A549 (cell line): ENCODE measurements around the gene HEBP1. TPM values are rescaled to one million over a fixed set of nuclear protein-coding genes. Genes with fewer than 3 reads are reported as not detected.

Experiments used
- ATAC-seq, 2 experiments: fragments of 200-7000 bp in 1 of 2; fragments of >200 bp in 1 of 2; cut with Nextera tagmentation in 1 of 2; cut with Tn5 transposase in 1 of 2; 3 replicates each; pipeline versions ENCODE4 v1.8.0 to v1.9.1; 2018 to 2020; ENCODE audit warnings: mild to moderate bottlenecking in 1 of 2, moderate library complexity in 1 of 2
- CTCF ChIA-PET: fragments of 300-600 bp; sonication (Branson Sonifier 250); formaldehyde crosslinking; extraction: SDS; loops from one replicate; lab custom pipeline; 2021; ENCODE audit warnings: antibody characterized with exemption, inconsistent platforms; lab: Yijun Ruan, JAX
- POLR2A ChIA-PET: fragments of 350-600 bp; formaldehyde crosslinking; extraction: SDS; loops from one replicate; lab custom pipeline; 2021; ENCODE audit warnings: antibody characterized with exemption, inconsistent platforms; lab: Yijun Ruan, JAX
- DNase-seq, 2 experiments: peaks; one replicate each; pipeline versions ENCODE4 v3.0.0 to v3.0.0-alpha.2; 2011 to 2016; ENCODE audit warnings: low read depth in 1 of 2, low spot score in 1 of 2
- FAIRE-seq: peaks from 2 replicates; lab custom pipeline; 2011; peaks lifted over from hg19 to GRCh38; lab: Jason Lieb, UNC
- H3K27ac ChIP-seq, 2 experiments: fragments of >200 bp; sonication (Bioruptor Twin); formaldehyde crosslinking; 3 replicates each; pipeline ENCODE4 v1.5.1; 2016 to 2017
- H3K4me1 ChIP-seq: fragments of >200 bp; sonication (Bioruptor Twin); formaldehyde crosslinking; 3 replicates; pipeline ENCODE4 v1.6.1; 2016
- H3K4me2 ChIP-seq: fragments of >200 bp; sonication (Bioruptor Twin); formaldehyde crosslinking; 3 replicates; pipeline ENCODE4 v1.6.1; 2016
- H3K4me3 ChIP-seq: fragments of >200 bp; sonication (Bioruptor Twin); formaldehyde crosslinking; 3 replicates; pipeline ENCODE4 v1.5.1; 2016
- H3K9me3 ChIP-seq: fragments of >200 bp; sonication (Bioruptor Twin); formaldehyde crosslinking; 3 replicates; pipeline ENCODE4 v1.6.1; 2016
- BHLHE40 ChIP-seq: IDR thresholded peaks from 2 replicates; pipeline ENCODE4 v1.6.1; 2012; ENCODE audit warnings: low read depth, low read length, inconsistent platforms
- CBX8 ChIP-seq: fragments of 200-600 bp; sonication (generic); IDR thresholded peaks from 2 replicates; pipeline ENCODE4 v1.6.1; 2016
- CEBPB ChIP-seq, 2 experiments: fragments of >200 bp in 1 of 2; sonication (Bioruptor Twin) in 1 of 2; formaldehyde crosslinking in 1 of 2; IDR thresholded peaks; 2 replicates each; pipeline ENCODE4 v1.6.1; 2012 to 2016
- CHD4 ChIP-seq: fragments of 200-600 bp; sonication (generic); IDR thresholded peaks from 2 replicates; pipeline ENCODE4 v1.6.1; 2016; ENCODE audit warnings: antibody characterized with exemption, mild to moderate bottlenecking, borderline replicate concordance
- EP300 ChIP-seq, 2 experiments: fragments of >200 bp; sonication (Bioruptor Twin); formaldehyde crosslinking; IDR thresholded peaks; 2 replicates in 1 of 2; 3 replicates in 1 of 2; pipeline ENCODE4 v1.6.1; 2016 to 2017
- FOSB ChIP-seq: fragments of 250-450 bp; sonication (Bioruptor Pico); IDR thresholded peaks from 2 replicates; pipeline ENCODE4 v1.5.0; 2020; ENCODE audit warnings: mild to moderate bottlenecking, moderate library complexity
- FOSL2 ChIP-seq, 2 experiments: fragments of 450-650 bp in 1 of 2; fragments of >200 bp in 1 of 2; sonication (Bioruptor Twin) in 1 of 2; formaldehyde crosslinking; IDR thresholded peaks; 2 replicates each; pipeline versions ENCODE4 v1.5.0 to v1.6.1; 2016 to 2020; ENCODE audit warnings: mild to moderate bottlenecking in 1 of 2, moderate library complexity in 1 of 2
- FOXS1 ChIP-seq: fragments of 250-450 bp; sonication (Bioruptor Pico); IDR thresholded peaks from 2 replicates; pipeline ENCODE4 v1.5.0; 2020; ENCODE audit warnings: mild to moderate bottlenecking, moderate library complexity
- HEYL ChIP-seq: fragments of 250-450 bp; sonication (Bioruptor Pico); IDR thresholded peaks from 2 replicates; pipeline ENCODE4 v1.8.0; 2021; ENCODE audit warnings: mild to moderate bottlenecking, moderate library complexity
- HOXA7 ChIP-seq: fragments of 250-450 bp; sonication (Bioruptor Pico); IDR thresholded peaks from 2 replicates; pipeline ENCODE4 v1.5.0; 2020; ENCODE audit warnings: mild to moderate bottlenecking, moderate library complexity
- JUN ChIP-seq, 2 experiments: fragments of >200 bp; sonication (Bioruptor Twin); formaldehyde crosslinking; IDR thresholded peaks; 2 replicates in 1 of 2; 3 replicates in 1 of 2; pipeline ENCODE4 v1.6.1; 2016 to 2017
- MAFK ChIP-seq: fragments of 450-650 bp; IDR thresholded peaks from 2 replicates; pipeline ENCODE4 v1.6.1; 2014; ENCODE audit not compliant: partially characterized antibody
- NFE2L2 ChIP-seq: fragments of 150-350 bp; conservative IDR thresholded peaks from 2 replicates; pipeline ENCODE4 v1.6.1; 2014; ENCODE audit warnings: low read length
- RARB ChIP-seq: fragments of 250-450 bp; sonication (Bioruptor Pico); IDR thresholded peaks from 2 replicates; pipeline ENCODE4 v1.8.0; 2021; ENCODE audit warnings: mild to moderate bottlenecking, moderate library complexity
- RNF2 ChIP-seq: fragments of 200-600 bp; sonication (generic); IDR thresholded peaks from 2 replicates; pipeline ENCODE4 v1.6.1; 2016; ENCODE audit warnings: low read depth, mild to moderate bottlenecking, antibody characterized with exemption, moderate library complexity, borderline replicate concordance
- SMC3 ChIP-seq: fragments of >200 bp; sonication (Bioruptor Twin); formaldehyde crosslinking; IDR thresholded peaks from 3 replicates; pipeline ENCODE4 v1.6.1; 2018; ENCODE audit warnings: inconsistent platforms
- SREBF2 ChIP-seq: fragments of 450-650 bp; IDR thresholded peaks from 2 replicates; pipeline ENCODE4 v1.6.1; 2014; ENCODE audit warnings: mild to moderate bottlenecking, moderate library complexity
- TP53 ChIP-seq: fragments of 250-450 bp; sonication (Bioruptor Pico); IDR thresholded peaks from 2 replicates; pipeline ENCODE4 v1.5.0; 2021; ENCODE audit warnings: mild to moderate bottlenecking, moderate library complexity
- WGBS: methylation state at CpG from one replicate; pipeline ENCODE4 v1.1.6; 2017; ENCODE audit errors: missing lambda C conversion rate; 5-methylcytosine and 5-hydroxymethylcytosine counted together
- polyA plus RNA-seq, 4 experiments: library from polyadenylated mRNA; depleted of rRNA in 3 of 4; stranded (reverse); fragments of >200 nt; fragmentation: RNase III in 1 of 4; extraction: RNeasy Plus Mini Kit Qiagen cat#74134 plus additional on column Dnase treatment in 1 of 4; gene quantifications; 2 replicates in 3 of 4; 3 replicates in 1 of 4; pipeline ENCODE4 v1.2.3, GENCODE V29; 2011 to 2017
- TF ChIP-seq, protein P1 (sequence below): fragments of 450-650 bp; IDR thresholded peaks from 2 replicates; pipeline ENCODE4 v1.6.1; 2014; ENCODE audit warnings: antibody characterized with exemption
- TF ChIP-seq, protein P2 (sequence below): fragments of 250-450 bp; sonication (Bioruptor Pico); IDR thresholded peaks from 2 replicates; pipeline ENCODE4 v1.5.0; 2021; ENCODE audit warnings: mild to moderate bottlenecking, moderate library complexity, borderline replicate concordance
- TF ChIP-seq, protein P3 (sequence below): fragments of >200 bp; sonication (Bioruptor Twin); formaldehyde crosslinking; IDR thresholded peaks from 3 replicates; pipeline ENCODE4 v1.6.1; 2016

Gene HEBP1
- polyA plus RNA-seq, 2 of the 4 experiments (the other 2 are of a cell fraction): 24.8 to 48.9 TPM

DNA sequence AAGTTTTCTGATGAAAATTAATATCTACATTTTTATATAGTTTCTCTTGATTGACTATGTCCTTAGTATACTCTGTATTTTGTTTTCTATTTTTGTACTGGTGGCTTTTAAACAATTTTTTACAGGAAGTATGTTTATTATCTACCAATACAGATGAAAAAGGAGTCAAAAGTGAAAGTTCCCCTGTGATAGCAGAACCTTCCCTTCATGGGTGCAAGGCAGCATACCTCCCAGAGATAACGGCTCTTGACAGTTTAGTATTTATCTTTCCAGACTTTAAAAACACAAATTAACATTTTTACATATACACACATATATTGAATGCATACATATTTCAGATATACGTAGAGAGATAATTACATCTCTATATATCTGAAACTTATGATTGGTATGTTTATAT, 27.0 kb upstream of the HEBP1 start:
- ChIA-PET CTCF (interaction anchor here (9.1 kb wide), 1 partner anchor 183 kb away, joined by 119 read pairs; no protein-coding TSS in a partner anchor), POLR2A (no interaction called here)
- FAIRE-seq (no peak), DNase-seq (no peak), ATAC-seq (no peak)
- no peaks in the 10 kb centered on the region for H3K4me1 ChIP-seq
- H3K27ac ChIP-seq: no peak overlapping the region
- H3K9me3 ChIP-seq: no peaks in the 10 kb centered on the region
- TF ChIP-seq FOXS1 (CRISPR knock-in tag) (no peak), SMC3 (no peak), HEYL (CRISPR knock-in tag) (no peak), FOSB (CRISPR knock-in tag) (no peak), JUN (IDR thresholded peaks at IDR 0.05) (no peak), CEBPB (IDR thresholded peaks at IDR 0.05) (no peak), RARB (CRISPR knock-in tag) (no peak), HOXA7 (CRISPR knock-in tag) (no peak), MAFK (no peak), FOSL2 (IDR thresholded peaks at IDR 0.05) (no peak), FOSL2 (CRISPR knock-in tag; IDR thresholded peaks at IDR 0.05) (no peak), CHD4 (no peak), CBX8 (no peak), BHLHE40 (no peak), RNF2 (no peak), EP300 (IDR thresholded peaks at IDR 0.05) (no peak)
- TF ChIP-seq, protein P1, sequence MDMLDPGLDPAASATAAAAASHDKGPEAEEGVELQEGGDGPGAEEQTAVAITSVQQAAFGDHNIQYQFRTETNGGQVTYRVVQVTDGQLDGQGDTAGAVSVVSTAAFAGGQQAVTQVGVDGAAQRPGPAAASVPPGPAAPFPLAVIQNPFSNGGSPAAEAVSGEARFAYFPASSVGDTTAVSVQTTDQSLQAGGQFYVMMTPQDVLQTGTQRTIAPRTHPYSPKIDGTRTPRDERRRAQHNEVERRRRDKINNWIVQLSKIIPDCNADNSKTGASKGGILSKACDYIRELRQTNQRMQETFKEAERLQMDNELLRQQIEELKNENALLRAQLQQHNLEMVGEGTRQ: no peak
- TF ChIP-seq, protein P2, sequence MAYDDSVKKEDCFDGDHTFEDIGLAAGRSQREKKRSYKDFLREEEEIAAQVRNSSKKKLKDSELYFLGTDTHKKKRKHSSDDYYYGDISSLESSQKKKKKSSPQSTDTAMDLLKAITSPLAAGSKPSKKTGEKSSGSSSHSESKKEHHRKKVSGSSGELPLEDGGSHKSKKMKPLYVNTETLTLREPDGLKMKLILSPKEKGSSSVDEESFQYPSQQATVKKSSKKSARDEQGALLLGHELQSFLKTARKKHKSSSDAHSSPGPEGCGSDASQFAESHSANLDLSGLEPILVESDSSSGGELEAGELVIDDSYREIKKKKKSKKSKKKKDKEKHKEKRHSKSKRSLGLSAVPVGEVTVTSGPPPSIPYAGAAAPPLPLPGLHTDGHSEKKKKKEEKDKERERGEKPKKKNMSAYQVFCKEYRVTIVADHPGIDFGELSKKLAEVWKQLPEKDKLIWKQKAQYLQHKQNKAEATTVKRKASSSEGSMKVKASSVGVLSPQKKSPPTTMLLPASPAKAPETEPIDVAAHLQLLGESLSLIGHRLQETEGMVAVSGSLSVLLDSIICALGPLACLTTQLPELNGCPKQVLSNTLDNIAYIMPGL (CRISPR knock-in tag): no peak
- H3K4me3 ChIP-seq: no peak overlapping the region
- 81% methylated on average over 2 of the region's 2 CpGs for WGBS
- H3K4me2 ChIP-seq: peak overlapping the region; percentile 5; the same call in 2 of the 3 replicates

DNA sequence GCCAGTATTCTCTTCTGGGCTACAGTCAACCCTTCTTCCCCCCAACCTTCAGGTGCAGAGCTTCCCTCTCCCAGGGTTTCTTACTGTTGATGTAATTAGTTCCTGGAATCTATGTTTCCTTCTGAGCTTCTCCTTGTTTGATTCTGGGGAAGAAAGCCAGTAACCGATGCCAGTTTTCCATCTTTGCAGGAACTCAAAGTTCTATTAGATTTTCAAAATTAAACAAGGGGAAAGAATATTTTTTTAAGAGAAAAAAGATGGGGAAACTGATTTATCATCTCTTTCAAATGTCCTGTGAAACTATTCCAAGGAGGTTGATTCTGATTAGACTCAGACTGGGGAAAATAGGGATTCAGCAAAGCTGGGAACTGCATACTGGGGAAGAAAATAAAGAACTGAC, 26.2 kb upstream of the HEBP1 start:
- H3K4me3 ChIP-seq: no peak overlapping the region
- TF ChIP-seq RNF2 (no peak), JUN (IDR thresholded peaks at IDR 0.05) (no peak), CBX8 (no peak), TP53 (CRISPR knock-in tag) (no peak), SREBF2 (no peak), SMC3 (no peak), NFE2L2 (no peak)
- TF ChIP-seq, protein P1: no peak
- TF ChIP-seq, protein P3, sequence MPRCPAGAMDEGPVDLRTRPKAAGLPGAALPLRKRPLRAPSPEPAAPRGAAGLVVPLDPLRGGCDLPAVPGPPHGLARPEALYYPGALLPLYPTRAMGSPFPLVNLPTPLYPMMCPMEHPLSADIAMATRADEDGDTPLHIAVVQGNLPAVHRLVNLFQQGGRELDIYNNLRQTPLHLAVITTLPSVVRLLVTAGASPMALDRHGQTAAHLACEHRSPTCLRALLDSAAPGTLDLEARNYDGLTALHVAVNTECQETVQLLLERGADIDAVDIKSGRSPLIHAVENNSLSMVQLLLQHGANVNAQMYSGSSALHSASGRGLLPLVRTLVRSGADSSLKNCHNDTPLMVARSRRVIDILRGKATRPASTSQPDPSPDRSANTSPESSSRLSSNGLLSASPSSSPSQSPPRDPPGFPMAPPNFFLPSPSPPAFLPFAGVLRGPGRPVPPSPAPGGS: no peak
- 94% methylated on average over 1 of the region's 1 CpG for WGBS
- CTCF ChIA-PET: interaction anchor here (0.8 to 9.1 kb wide), 2 partner anchors 25 to 184 kb away, joined by 3 to 119 read pairs; no protein-coding TSS in a partner anchor
- POLR2A ChIA-PET: no interaction called here
- no peaks in the 10 kb centered on the region for H3K4me1 ChIP-seq
- H3K27ac ChIP-seq: no peak overlapping the region
- no peak overlapping the region for H3K4me2 ChIP-seq
- ATAC-seq (no peak), FAIRE-seq (no peak), DNase-seq (no peak)
- no peaks in the 10 kb centered on the region for H3K9me3 ChIP-seq
